PFSK-1 (cell line): ENCODE measurements around the gene TTC21A.

Experiments
- FOXP2 ChIP-seq: optimal IDR thresholded peaks from 2 replicates; pipeline ENCODE3; 2011; ENCODE audit warnings: borderline replicate concordance, control low read depth, inconsistent platforms; ENCODE audit not compliant: insufficient read depth; ENCODE audit errors: extremely low read length, extremely low read depth
- POLR2AphosphoS5 ChIP-seq: IDR thresholded peaks from 2 replicates; pipeline ENCODE4 v1.6.1; 2012; ENCODE audit warnings: low read depth, mild to moderate bottlenecking, control low read depth, low read length, moderate library complexity
- REST ChIP-seq, 2 experiments: IDR thresholded peaks; 2 replicates each; pipeline versions ENCODE4 v1.6.1 to v1.8.0; 2011 to 2012; ENCODE audit warnings: low read depth in 2 of 2, low read length in 2 of 2, control low read depth in 1 of 2, inconsistent platforms in 1 of 2, mild to moderate bottlenecking in 1 of 2, moderate library complexity in 1 of 2; ENCODE audit not compliant: insufficient read depth in 1 of 2
- SIN3A ChIP-seq: IDR thresholded peaks from 2 replicates; pipeline ENCODE4 v1.6.1; 2012; ENCODE audit warnings: mild to moderate bottlenecking, low read length, moderate library complexity, borderline replicate concordance; ENCODE audit not compliant: insufficient read depth
- TAF1 ChIP-seq: IDR thresholded peaks from 2 replicates; pipeline ENCODE4 v1.6.1; 2012; ENCODE audit warnings: low read length, control low read depth, borderline replicate concordance; ENCODE audit not compliant: insufficient read depth

Gene TTC21A

GRCh38 chr3:39133093-39133490 lies 25.6 kb downstream of the TTC21A start:
- no peak for TF ChIP-seq REST (IDR thresholded peaks at IDR 0.05; ENCODE audit: insufficient read depth in 1 of 2, low read depth in 2 of 2, low read length in 2 of 2)
- no peak for TF ChIP-seq TAF1

GRCh38 chr3:39133822-39134221 lies 26.3 kb downstream of the TTC21A start:
- TF ChIP-seq TAF1: no peak
- TF ChIP-seq POLR2AphosphoS5: no peak
- TF ChIP-seq REST (IDR thresholded peaks at IDR 0.05; ENCODE audit: insufficient read depth in 1 of 2, low read depth in 2 of 2, low read length in 2 of 2): no peak
- no peak for TF ChIP-seq SIN3A
- no peak for TF ChIP-seq FOXP2

GRCh38 chr3:39134305-39134704 lies 26.8 kb downstream of the TTC21A start:
- TF ChIP-seq TAF1: no peak
- no peak for TF ChIP-seq POLR2AphosphoS5
- TF ChIP-seq FOXP2: no peak
- TF ChIP-seq REST (IDR thresholded peaks at IDR 0.05; ENCODE audit: insufficient read depth in 1 of 2, low read depth in 2 of 2, low read length in 2 of 2): no peak
- TF ChIP-seq SIN3A: no peak

- TF ChIP-seq SIN3A (no peak), REST (IDR thresholded peaks at IDR 0.05; ENCODE audit: insufficient read depth in 1 of 2, low read depth in 2 of 2, low read length in 2 of 2) (no peak), TAF1 (no peak), FOXP2 (no peak), POLR2AphosphoS5 (no peak)
These were observed 27.8 kb downstream of the TTC21A start for GRCh38 chr3:39135170-39135805.
